HepG2 (cell line): ENCODE measurements around the gene INHBC. TPM values are rescaled to one million over a fixed set of nuclear protein-coding genes. Genes with fewer than 3 reads are reported as not detected.

Source experiments
- AGO2 ChIP-seq: fragments of 200-400 bp; formaldehyde crosslinking; optimal IDR thresholded peaks from 2 replicates; pipeline ENCODE3; 2017; ENCODE audit warnings: mild to moderate bottlenecking, low read depth, low read length, moderate library complexity
- CC2D1A ChIP-seq: sonication (generic); formaldehyde crosslinking; IDR thresholded peaks from 2 replicates; pipeline ENCODE4 v1.8.1; 2023; ENCODE audit warnings: mild to moderate bottlenecking, missing genetic modification reagents
- FOXJ3 ChIP-seq: sonication (generic); formaldehyde crosslinking; IDR thresholded peaks from 2 replicates; pipeline ENCODE4 v1.4.0; 2020; ENCODE audit warnings: missing genetic modification reagents, mild to moderate bottlenecking, borderline replicate concordance
- MED13 ChIP-seq: sonication (generic); formaldehyde crosslinking; IDR thresholded peaks from 2 replicates; pipeline ENCODE4 v1.5.0; 2020; ENCODE audit warnings: missing genetic modification reagents
- ZKSCAN8 ChIP-seq: IDR thresholded peaks from 2 replicates; pipeline ENCODE4 v1.6.1; 2016; ENCODE audit warnings: borderline replicate concordance, missing genetic modification reagents, missing compliant biosample characterization
- ZNF224 ChIP-seq: sonication (generic); formaldehyde crosslinking; IDR thresholded peaks from 2 replicates; pipeline ENCODE4 v1.5.0; 2020; ENCODE audit warnings: mild to moderate bottlenecking, missing genetic modification reagents
- ZNF660 ChIP-seq: sonication (generic); formaldehyde crosslinking; IDR thresholded peaks from 2 replicates; pipeline ENCODE4 v1.5.1; 2020; ENCODE audit warnings: mild to moderate bottlenecking, low read depth, missing genetic modification reagents, borderline replicate concordance
- polyA plus RNA-seq, 8 experiments: library from polyadenylated mRNA; depleted of rRNA in 3 of 8; stranded (reverse) in 7 of 8; unstranded in 1 of 8; fragments of >200 nt; fragmentation: Illumina TruSeq in 4 of 8; extraction: Trizol in 4 of 8; gene quantifications; 2 replicates each; pipeline versions ENCODE4 v1.2.1 to v1.2.3, GENCODE V29; 2011 to 2016; ENCODE audit warnings: low read depth in 4 of 8, missing spikeins in 1 of 8, mixed read lengths in 1 of 8; ENCODE audit not compliant: insufficient read depth in 1 of 8
- total RNA-seq, 5 experiments: library from RNA; depleted of rRNA; stranded (reverse); fragments of >200 nt; fragmentation: Illumina TruSeq; extraction: Trizol; gene quantifications; 2 replicates each; pipeline ENCODE4 v1.2.3, GENCODE V29; 2016; ENCODE audit warnings: low read depth in 1 of 5
- TF ChIP-seq, protein P1 (sequence below): sonication (generic); formaldehyde crosslinking; conservative IDR thresholded peaks from 2 replicates; pipeline ENCODE4 v1.8.0; 2022; ENCODE audit warnings: low read depth, missing genetic modification reagents
- TF ChIP-seq, protein P2 (sequence below): sonication (generic); formaldehyde crosslinking; IDR thresholded peaks from 2 replicates; pipeline ENCODE4 v1.8.1; 2023; ENCODE audit warnings: mild to moderate bottlenecking, inconsistent platforms, moderate library complexity, missing genetic modification reagents, borderline replicate concordance
- TF ChIP-seq, protein P3 (sequence below): sonication (generic); formaldehyde crosslinking; IDR thresholded peaks from 2 replicates; pipeline ENCODE4 v1.5.0; 2020; ENCODE audit warnings: mild to moderate bottlenecking, missing genetic modification reagents
- TF ChIP-seq, protein P4 (sequence below), 2 experiments: fragments of 450-650 bp in 1 of 2; sonication (generic) in 1 of 2; formaldehyde crosslinking in 1 of 2; IDR thresholded peaks; 2 replicates each; pipeline versions ENCODE4 v1.6.1 to v1.8.0; 2016 to 2022; ENCODE audit warnings: antibody characterized with exemption in 1 of 2, mild to moderate bottlenecking in 1 of 2, missing genetic modification reagents in 1 of 2
- TF ChIP-seq, protein P5 (sequence below): sonication (generic); formaldehyde crosslinking; IDR thresholded peaks from 2 replicates; pipeline ENCODE4 v1.5.1; 2020; ENCODE audit warnings: mild to moderate bottlenecking, moderate library complexity, missing genetic modification reagents

The INHBC gene
- total and polyA plus RNA-seq, 2 of the 13 experiments (the other 11 are each of a cell fraction or from before 2014, with no cell fraction given): 1.8 to 13.8 TPM

DNA sequence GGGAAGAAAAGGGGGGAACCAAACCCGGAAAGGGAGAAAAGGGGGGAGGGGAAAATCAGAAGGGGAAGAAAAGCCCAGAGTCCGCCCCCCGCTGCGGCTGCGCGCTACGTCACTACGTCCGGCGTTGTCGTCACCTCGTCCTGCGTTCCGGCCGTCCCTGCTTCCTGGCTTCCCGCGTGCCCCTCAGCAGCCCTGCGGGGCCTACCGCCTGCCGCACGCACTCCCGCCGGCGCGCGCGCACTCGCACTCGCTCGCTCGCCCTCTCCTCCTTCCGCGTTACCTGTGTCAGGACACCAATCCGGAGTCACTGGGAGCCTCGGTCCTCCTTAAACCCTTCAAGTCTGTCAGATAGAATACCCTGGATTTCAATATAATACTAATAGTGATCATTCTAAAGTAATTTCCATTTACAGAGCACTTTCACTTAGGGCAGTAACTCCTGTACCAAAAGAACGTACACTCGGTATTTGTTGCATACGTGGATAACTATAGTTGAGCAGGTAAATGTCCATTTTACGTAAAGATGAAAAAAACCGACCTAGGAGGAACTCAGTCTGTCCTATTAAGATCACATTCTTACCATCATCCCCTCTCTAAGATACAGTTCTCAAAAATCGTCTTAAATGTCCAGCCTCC lies 3.5 kb upstream of the INHBC start, which contains the start of gene R3HDM2 (continued):
- TF ChIP-seq, protein P1, sequence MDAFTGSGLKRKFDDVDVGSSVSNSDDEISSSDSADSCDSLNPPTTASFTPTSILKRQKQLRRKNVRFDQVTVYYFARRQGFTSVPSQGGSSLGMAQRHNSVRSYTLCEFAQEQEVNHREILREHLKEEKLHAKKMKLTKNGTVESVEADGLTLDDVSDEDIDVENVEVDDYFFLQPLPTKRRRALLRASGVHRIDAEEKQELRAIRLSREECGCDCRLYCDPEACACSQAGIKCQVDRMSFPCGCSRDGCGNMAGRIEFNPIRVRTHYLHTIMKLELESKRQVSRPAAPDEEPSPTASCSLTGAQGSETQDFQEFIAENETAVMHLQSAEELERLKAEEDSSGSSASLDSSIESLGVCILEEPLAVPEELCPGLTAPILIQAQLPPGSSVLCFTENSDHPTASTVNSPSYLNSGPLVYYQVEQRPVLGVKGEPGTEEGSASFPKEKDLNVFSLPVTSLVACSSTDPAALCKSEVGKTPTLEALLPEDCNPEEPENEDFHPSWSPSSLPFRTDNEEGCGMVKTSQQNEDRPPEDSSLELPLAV (CRISPR knock-in tag): no peak; the same call in 1 of the 2 replicates
- TF ChIP-seq, protein P2, sequence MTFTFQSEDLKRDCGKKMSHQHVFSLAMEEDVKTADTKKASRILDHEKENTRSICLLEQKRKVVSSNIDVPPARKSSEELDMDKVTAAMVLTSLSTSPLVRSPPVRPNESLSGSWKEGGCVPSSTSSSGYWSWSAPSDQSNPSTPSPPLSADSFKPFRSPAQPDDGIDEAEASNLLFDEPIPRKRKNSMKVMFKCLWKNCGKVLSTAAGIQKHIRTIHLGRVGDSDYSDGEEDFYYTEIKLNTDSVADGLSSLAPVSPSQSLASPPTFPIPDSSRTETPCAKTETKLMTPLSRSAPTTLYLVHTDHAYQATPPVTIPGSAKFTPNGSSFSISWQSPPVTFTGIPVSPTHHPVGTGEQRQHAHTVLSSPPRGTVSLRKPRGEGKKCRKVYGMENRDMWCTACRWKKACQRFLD (CRISPR knock-in tag): no peak
- TF ChIP-seq, protein P3, sequence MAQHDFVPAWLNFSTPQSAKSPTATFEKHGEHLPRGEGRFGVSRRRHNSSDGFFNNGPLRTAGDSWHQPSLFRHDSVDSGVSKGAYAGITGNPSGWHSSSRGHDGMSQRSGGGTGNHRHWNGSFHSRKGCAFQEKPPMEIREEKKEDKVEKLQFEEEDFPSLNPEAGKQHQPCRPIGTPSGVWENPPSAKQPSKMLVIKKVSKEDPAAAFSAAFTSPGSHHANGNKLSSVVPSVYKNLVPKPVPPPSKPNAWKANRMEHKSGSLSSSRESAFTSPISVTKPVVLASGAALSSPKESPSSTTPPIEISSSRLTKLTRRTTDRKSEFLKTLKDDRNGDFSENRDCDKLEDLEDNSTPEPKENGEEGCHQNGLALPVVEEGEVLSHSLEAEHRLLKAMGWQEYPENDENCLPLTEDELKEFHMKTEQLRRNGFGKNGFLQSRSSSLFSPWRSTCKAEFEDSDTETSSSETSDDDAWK (CRISPR knock-in tag): no peak
- TF ChIP-seq CC2D1A (CRISPR knock-in tag) (no peak; the same call in 1 of the 2 replicates), MED13 (CRISPR knock-in tag) (0 out of 2 replicates have a peak, but pooled peaks have one; percentile 36), ZNF224 (CRISPR knock-in tag) (peak; percentile 33; the same call in 1 of the 2 replicates), FOXJ3 (CRISPR knock-in tag) (no peak), ZKSCAN8 (CRISPR knock-in tag) (no peak), AGO2 (peak; percentile 79), ZNF660 (CRISPR knock-in tag) (0 out of 2 replicates have a peak, but pooled peaks have one; percentile 55)
- TF ChIP-seq, protein P4, sequence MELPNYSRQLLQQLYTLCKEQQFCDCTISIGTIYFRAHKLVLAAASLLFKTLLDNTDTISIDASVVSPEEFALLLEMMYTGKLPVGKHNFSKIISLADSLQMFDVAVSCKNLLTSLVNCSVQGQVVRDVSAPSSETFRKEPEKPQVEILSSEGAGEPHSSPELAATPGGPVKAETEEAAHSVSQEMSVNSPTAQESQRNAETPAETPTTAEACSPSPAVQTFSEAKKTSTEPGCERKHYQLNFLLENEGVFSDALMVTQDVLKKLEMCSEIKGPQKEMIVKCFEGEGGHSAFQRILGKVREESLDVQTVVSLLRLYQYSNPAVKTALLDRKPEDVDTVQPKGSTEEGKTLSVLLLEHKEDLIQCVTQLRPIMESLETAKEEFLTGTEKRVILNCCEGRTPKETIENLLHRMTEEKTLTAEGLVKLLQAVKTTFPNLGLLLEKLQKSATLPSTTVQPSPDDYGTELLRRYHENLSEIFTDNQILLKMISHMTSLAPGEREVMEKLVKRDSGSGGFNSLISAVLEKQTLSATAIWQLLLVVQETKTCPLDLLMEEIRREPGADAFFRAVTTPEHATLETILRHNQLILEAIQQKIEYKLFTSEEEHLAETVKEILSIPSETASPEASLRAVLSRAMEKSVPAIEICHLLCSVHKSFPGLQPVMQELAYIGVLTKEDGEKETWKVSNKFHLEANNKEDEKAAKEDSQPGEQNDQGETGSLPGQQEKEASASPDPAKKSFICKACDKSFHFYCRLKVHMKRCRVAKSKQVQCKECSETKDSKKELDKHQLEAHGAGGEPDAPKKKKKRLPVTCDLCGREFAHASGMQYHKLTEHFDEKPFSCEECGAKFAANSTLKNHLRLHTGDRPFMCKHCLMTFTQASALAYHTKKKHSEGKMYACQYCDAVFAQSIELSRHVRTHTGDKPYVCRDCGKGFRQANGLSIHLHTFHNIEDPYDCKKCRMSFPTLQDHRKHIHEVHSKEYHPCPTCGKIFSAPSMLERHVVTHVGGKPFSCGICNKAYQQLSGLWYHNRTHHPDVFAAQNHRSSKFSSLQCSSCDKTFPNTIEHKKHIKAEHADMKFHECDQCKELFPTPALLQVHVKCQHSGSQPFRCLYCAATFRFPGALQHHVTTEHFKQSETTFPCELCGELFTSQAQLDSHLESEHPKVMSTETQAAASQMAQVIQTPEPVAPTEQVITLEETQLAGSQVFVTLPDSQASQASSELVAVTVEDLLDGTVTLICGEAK (IDR thresholded peaks at IDR 0.05): no peak
- TF ChIP-seq, protein P4 (CRISPR knock-in tag; IDR thresholded peaks at IDR 0.05): peak; percentile 74; the same call in 1 of the 2 replicates
- TF ChIP-seq, protein P5, sequence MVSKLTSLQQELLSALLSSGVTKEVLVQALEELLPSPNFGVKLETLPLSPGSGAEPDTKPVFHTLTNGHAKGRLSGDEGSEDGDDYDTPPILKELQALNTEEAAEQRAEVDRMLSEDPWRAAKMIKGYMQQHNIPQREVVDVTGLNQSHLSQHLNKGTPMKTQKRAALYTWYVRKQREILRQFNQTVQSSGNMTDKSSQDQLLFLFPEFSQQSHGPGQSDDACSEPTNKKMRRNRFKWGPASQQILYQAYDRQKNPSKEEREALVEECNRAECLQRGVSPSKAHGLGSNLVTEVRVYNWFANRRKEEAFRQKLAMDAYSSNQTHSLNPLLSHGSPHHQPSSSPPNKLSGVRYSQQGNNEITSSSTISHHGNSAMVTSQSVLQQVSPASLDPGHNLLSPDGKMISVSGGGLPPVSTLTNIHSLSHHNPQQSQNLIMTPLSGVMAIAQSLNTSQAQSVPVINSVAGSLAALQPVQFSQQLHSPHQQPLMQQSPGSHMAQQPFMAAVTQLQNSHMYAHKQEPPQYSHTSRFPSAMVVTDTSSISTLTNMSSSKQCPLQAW (CRISPR knock-in tag): no peak
